WTC11 (cell line): ENCODE data around the gene KDM5B. TPM values are rescaled to one million over a fixed set of nuclear protein-coding genes. Genes with fewer than 3 reads are reported as not detected.

Experiments
- ATAC-seq: fragments of 200-7000 bp; cut with Tn5 transposase; 2 replicates; pipeline ENCODE4 v1.10.0; 2021; ENCODE audit warnings: mild to moderate bottlenecking, moderate library complexity
- CTCF ChIA-PET: fragments of 300-600 bp; sonication (Branson Sonifier 250); formaldehyde crosslinking; loops from one replicate; lab custom pipeline; 2021; ENCODE audit warnings: antibody characterized with exemption; lab: Charles Lee
- POLR2A ChIA-PET: fragments of 350-600 bp; sonication (Branson Sonifier 250); formaldehyde crosslinking; loops from one replicate; lab custom pipeline; 2021; ENCODE audit warnings: antibody characterized with exemption; lab: Charles Lee
- DNase-seq: peaks from one replicate; pipeline ENCODE4 v3.0.0; 2021; ENCODE audit warnings: low spot score
- H3K27ac Mint-ChIP-seq: 2 replicates; pipeline ENCODE4 v1.8.0; 2021; ENCODE audit warnings: mixed read lengths
- H3K27me3 Mint-ChIP-seq: 2 replicates; pipeline ENCODE4 v1.8.0; 2021; ENCODE audit warnings: low read depth, mild to moderate bottlenecking, moderate library complexity, mixed read lengths
- H3K36me3 Mint-ChIP-seq: 2 replicates; pipeline ENCODE4 v1.8.0; 2021; ENCODE audit warnings: mixed read lengths
- H3K4me1 Mint-ChIP-seq: 2 replicates; pipeline ENCODE4 v1.8.0; 2022; ENCODE audit warnings: mixed read lengths
- H3K4me3 Mint-ChIP-seq: 2 replicates; pipeline ENCODE4 v1.8.0; 2021; ENCODE audit warnings: mild to moderate bottlenecking, moderate library complexity, mixed read lengths
- H3K9me3 Mint-ChIP-seq: 2 replicates; pipeline ENCODE4 v1.8.0; 2021; ENCODE audit warnings: mixed read lengths
- AR ChIP-seq: fragments of 250-450 bp; sonication (Bioruptor Pico); IDR thresholded peaks from 2 replicates; pipeline ENCODE4 v1.9.0; 2021; ENCODE audit warnings: mild to moderate bottlenecking
- ESRRA ChIP-seq: sonication (generic); formaldehyde crosslinking; IDR thresholded peaks from 2 replicates; pipeline ENCODE4 v1.8.1; 2022; ENCODE audit warnings: mild to moderate bottlenecking, missing genetic modification reagents, borderline replicate concordance
- FOXJ3 ChIP-seq: sonication (generic); formaldehyde crosslinking; IDR thresholded peaks from 2 replicates; pipeline ENCODE4 v1.9.0; 2021; ENCODE audit warnings: missing genetic modification reagents, mild to moderate bottlenecking, borderline replicate concordance
- FOXK1 ChIP-seq: sonication (generic); formaldehyde crosslinking; IDR thresholded peaks from 2 replicates; pipeline ENCODE4 v1.8.0; 2022; ENCODE audit warnings: mild to moderate bottlenecking, moderate library complexity, missing genetic modification reagents
- GABPB1 ChIP-seq: sonication (generic); formaldehyde crosslinking; IDR thresholded peaks from 2 replicates; pipeline ENCODE4 v1.8.1; 2023; ENCODE audit warnings: mild to moderate bottlenecking, missing genetic modification reagents
- HMGA2 ChIP-seq: fragments of 250-450 bp; sonication (Bioruptor Pico); IDR thresholded peaks from 2 replicates; pipeline ENCODE4 v1.4.0; 2021; ENCODE audit warnings: mild to moderate bottlenecking, moderate library complexity
- JUN ChIP-seq: sonication (generic); formaldehyde crosslinking; IDR thresholded peaks from 2 replicates; pipeline ENCODE4 v1.8.0; 2023; ENCODE audit warnings: mild to moderate bottlenecking, missing genetic modification reagents
- NFE2L1 ChIP-seq: sonication (generic); formaldehyde crosslinking; IDR thresholded peaks from 2 replicates; pipeline ENCODE4 v1.8.1; 2023; ENCODE audit warnings: missing genetic modification reagents
- NFYB ChIP-seq: sonication (generic); formaldehyde crosslinking; conservative IDR thresholded peaks from 2 replicates; pipeline ENCODE4 v1.8.0; 2022; ENCODE audit warnings: low read depth, missing genetic modification reagents
- NR1H2 ChIP-seq: sonication (generic); formaldehyde crosslinking; IDR thresholded peaks from 2 replicates; pipeline ENCODE4 v1.9.0; 2021; ENCODE audit warnings: mild to moderate bottlenecking, moderate library complexity, missing genetic modification reagents
- NR3C1 ChIP-seq: sonication (generic); formaldehyde crosslinking; conservative IDR thresholded peaks from 2 replicates; pipeline ENCODE4 v1.8.1; 2023; ENCODE audit warnings: low read depth, mild to moderate bottlenecking, missing genetic modification reagents
- RELA ChIP-seq: sonication (generic); formaldehyde crosslinking; IDR thresholded peaks from 2 replicates; pipeline ENCODE4 v1.8.1; 2022; ENCODE audit warnings: missing genetic modification reagents, mild to moderate bottlenecking, borderline replicate concordance
- RORB ChIP-seq: fragments of 250-450 bp; sonication (Bioruptor Pico); IDR thresholded peaks from 2 replicates; pipeline ENCODE4 v1.9.0; 2021; ENCODE audit warnings: mild to moderate bottlenecking
- ZNF138 ChIP-seq: sonication (generic); formaldehyde crosslinking; conservative IDR thresholded peaks from 2 replicates; pipeline ENCODE4 v1.8.1; 2022; ENCODE audit warnings: mild to moderate bottlenecking, moderate library complexity, missing genetic modification reagents
- ZNF232 ChIP-seq: sonication (generic); formaldehyde crosslinking; IDR thresholded peaks from 2 replicates; pipeline ENCODE4 v1.8.0; 2022; ENCODE audit warnings: mild to moderate bottlenecking, missing genetic modification reagents
- total RNA-seq: library from RNA; stranded (reverse); gene quantifications from 3 replicates; pipeline ENCODE4 v1.2.3, GENCODE V29; 2021
- TF ChIP-seq, protein P1 (sequence below): sonication (generic); formaldehyde crosslinking; IDR thresholded peaks from 2 replicates; pipeline ENCODE4 v1.8.1; 2022; ENCODE audit warnings: mild to moderate bottlenecking, moderate library complexity, missing genetic modification reagents
- TF ChIP-seq, protein P2 (sequence below): fragments of 250-450 bp; sonication (Bioruptor Pico); IDR thresholded peaks from 2 replicates; pipeline ENCODE4 v2.1.2; 2022; ENCODE audit warnings: mild to moderate bottlenecking, moderate library complexity
- TF ChIP-seq, protein P3 (sequence below): sonication (generic); formaldehyde crosslinking; IDR thresholded peaks from 2 replicates; pipeline ENCODE4 v1.8.0; 2023; ENCODE audit warnings: missing genetic modification reagents, mild to moderate bottlenecking, borderline replicate concordance
- TF ChIP-seq, protein P4 (sequence below): sonication (generic); formaldehyde crosslinking; IDR thresholded peaks from 2 replicates; pipeline ENCODE4 v1.8.1; 2022; ENCODE audit warnings: mild to moderate bottlenecking, missing genetic modification reagents, moderate library complexity, borderline replicate concordance
- TF ChIP-seq, protein P5 (sequence below): sonication (generic); formaldehyde crosslinking; IDR thresholded peaks from 2 replicates; pipeline ENCODE4 v1.8.1; 2023; ENCODE audit warnings: mild to moderate bottlenecking, missing genetic modification reagents, moderate library complexity

Gene KDM5B
- total RNA-seq, 1 experiment from 2014 or later: 222 TPM

DNA sequence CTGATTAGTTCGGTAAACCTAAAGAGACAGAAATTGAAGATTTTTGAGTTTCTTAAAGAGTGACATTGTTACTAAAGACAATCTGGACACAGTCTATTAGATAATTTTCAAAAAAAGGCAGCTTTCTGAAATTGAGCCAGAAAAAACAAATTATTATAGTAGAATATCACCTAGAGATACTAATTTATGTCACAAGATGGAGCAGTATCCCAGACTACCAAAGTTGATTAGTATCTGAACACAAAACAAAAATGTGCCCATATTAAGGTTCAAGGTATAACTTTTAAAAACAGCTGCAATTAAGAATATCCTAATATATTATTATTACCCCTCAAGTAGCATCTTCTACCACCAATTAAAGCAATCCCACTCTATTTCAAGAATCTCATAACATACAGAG lies 57.5 kb downstream of the KDM5B start:
- POLR2A ChIA-PET: no interaction called here
- DNase-seq (no peak), ATAC-seq (no peak)
- no peak for TF ChIP-seq RELA (CRISPR knock-in tag)
- H3K27ac Mint-ChIP-seq: no peak overlapping the region
- CTCF ChIA-PET: no interaction called here
- H3K9me3 Mint-ChIP-seq: no peaks in the 10 kb centered on the region
- no peak overlapping the region for H3K4me3 Mint-ChIP-seq
- H3K4me1 Mint-ChIP-seq: no peaks in the 10 kb centered on the region
- H3K36me3 Mint-ChIP-seq: peaks cover 92% of the 10 kb centered on the region
- H3K27me3 Mint-ChIP-seq: no peaks in the 10 kb centered on the region

DNA sequence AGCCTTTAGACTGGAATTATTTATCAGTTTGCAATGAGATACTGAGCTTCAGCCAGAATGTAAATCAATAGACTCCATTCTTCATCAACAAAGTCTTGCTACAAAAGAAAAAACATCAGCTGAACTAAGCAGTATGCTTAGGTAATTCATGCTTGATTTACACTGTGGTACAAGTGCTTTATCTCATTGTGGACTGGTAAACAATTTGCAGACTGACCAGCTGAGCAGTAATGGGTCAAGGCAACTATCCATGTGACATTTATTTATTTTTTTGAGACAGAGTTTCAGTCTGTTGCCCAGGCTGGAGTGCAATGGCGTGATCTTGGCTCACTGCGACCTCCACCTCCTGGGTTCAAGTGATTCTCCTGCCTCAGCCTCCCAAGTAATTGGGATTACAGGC lies 58.2 kb downstream of the KDM5B start:
- Mint-ChIP-seq H3K9me3 (peaks cover 1% of the 10 kb centered on the region), H3K4me1 (no peaks in the 10 kb centered on the region), H3K36me3 (peaks cover 92% of the 10 kb centered on the region), H3K4me3 (no peak overlapping the region), H3K27ac (no peak overlapping the region), H3K27me3 (no peaks in the 10 kb centered on the region)
- ATAC-seq (no peak), DNase-seq (no peak)
- CTCF ChIA-PET: no interaction called here
- TF ChIP-seq NFYB (CRISPR knock-in tag): no peak
- TF ChIP-seq, protein P1, sequence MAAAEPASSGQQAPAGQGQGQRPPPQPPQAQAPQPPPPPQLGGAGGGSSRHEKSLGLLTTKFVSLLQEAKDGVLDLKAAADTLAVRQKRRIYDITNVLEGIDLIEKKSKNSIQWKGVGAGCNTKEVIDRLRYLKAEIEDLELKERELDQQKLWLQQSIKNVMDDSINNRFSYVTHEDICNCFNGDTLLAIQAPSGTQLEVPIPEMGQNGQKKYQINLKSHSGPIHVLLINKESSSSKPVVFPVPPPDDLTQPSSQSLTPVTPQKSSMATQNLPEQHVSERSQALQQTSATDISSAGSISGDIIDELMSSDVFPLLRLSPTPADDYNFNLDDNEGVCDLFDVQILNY (CRISPR knock-in tag): no peak
- TF ChIP-seq FOXJ3 (CRISPR knock-in tag): no peak
- POLR2A ChIA-PET: no interaction called here

GRCh38 chr1:202745323-202745888 lies 62.8 kb downstream of the KDM5B start:
- Mint-ChIP-seq H3K36me3 (peaks cover 94% of the 10 kb centered on the region), H3K27me3 (no peaks in the 10 kb centered on the region), H3K9me3 (peaks cover 5% of the 10 kb centered on the region), H3K27ac (no peak overlapping the region), H3K4me3 (no peak overlapping the region), H3K4me1 (no peaks in the 10 kb centered on the region)
- POLR2A ChIA-PET: no interaction called here
- DNase-seq (no peak), ATAC-seq (no peak)
- CTCF ChIA-PET: no interaction called here
- TF ChIP-seq, protein P2, sequence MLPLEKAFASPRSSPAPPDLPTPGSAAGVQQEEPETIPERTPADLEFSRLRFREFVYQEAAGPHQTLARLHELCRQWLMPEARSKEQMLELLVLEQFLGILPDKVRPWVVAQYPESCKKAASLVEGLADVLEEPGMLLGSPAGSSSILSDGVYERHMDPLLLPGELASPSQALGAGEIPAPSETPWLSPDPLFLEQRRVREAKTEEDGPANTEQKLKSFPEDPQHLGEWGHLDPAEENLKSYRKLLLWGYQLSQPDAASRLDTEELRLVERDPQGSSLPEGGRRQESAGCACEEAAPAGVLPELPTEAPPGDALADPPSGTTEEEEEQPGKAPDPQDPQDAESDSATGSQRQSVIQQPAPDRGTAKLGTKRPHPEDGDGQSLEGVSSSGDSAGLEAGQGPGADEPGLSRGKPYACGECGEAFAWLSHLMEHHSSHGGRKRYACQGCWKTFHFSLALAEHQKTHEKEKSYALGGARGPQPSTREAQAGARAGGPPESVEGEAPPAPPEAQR (CRISPR knock-in tag): no peak
- TF ChIP-seq ZNF138 (CRISPR knock-in tag): no peak
- no peak for TF ChIP-seq NR3C1 (CRISPR knock-in tag)
- TF ChIP-seq NFE2L1: no peak
- no peak for TF ChIP-seq JUN (CRISPR knock-in tag)
- TF ChIP-seq, protein P3, sequence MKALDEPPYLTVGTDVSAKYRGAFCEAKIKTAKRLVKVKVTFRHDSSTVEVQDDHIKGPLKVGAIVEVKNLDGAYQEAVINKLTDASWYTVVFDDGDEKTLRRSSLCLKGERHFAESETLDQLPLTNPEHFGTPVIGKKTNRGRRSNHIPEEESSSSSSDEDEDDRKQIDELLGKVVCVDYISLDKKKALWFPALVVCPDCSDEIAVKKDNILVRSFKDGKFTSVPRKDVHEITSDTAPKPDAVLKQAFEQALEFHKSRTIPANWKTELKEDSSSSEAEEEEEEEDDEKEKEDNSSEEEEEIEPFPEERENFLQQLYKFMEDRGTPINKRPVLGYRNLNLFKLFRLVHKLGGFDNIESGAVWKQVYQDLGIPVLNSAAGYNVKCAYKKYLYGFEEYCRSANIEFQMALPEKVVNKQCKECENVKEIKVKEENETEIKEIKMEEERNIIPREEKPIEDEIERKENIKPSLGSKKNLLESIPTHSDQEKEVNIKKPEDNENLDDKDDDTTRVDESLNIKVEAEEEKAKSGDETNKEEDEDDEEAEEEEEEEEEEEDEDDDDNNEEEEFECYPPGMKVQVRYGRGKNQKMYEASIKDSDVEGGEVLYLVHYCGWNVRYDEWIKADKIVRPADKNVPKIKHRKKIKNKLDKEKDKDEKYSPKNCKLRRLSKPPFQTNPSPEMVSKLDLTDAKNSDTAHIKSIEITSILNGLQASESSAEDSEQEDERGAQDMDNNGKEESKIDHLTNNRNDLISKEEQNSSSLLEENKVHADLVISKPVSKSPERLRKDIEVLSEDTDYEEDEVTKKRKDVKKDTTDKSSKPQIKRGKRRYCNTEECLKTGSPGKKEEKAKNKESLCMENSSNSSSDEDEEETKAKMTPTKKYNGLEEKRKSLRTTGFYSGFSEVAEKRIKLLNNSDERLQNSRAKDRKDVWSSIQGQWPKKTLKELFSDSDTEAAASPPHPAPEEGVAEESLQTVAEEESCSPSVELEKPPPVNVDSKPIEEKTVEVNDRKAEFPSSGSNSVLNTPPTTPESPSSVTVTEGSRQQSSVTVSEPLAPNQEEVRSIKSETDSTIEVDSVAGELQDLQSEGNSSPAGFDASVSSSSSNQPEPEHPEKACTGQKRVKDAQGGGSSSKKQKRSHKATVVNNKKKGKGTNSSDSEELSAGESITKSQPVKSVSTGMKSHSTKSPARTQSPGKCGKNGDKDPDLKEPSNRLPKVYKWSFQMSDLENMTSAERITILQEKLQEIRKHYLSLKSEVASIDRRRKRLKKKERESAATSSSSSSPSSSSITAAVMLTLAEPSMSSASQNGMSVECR: no peak
- TF ChIP-seq ZNF232: no peak
- TF ChIP-seq NR1H2 (CRISPR knock-in tag): no peak
- TF ChIP-seq, protein P4, sequence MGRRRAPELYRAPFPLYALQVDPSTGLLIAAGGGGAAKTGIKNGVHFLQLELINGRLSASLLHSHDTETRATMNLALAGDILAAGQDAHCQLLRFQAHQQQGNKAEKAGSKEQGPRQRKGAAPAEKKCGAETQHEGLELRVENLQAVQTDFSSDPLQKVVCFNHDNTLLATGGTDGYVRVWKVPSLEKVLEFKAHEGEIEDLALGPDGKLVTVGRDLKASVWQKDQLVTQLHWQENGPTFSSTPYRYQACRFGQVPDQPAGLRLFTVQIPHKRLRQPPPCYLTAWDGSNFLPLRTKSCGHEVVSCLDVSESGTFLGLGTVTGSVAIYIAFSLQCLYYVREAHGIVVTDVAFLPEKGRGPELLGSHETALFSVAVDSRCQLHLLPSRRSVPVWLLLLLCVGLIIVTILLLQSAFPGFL (CRISPR knock-in tag): no peak
- no peak for TF ChIP-seq FOXK1 (CRISPR knock-in tag)
- TF ChIP-seq, protein P5, sequence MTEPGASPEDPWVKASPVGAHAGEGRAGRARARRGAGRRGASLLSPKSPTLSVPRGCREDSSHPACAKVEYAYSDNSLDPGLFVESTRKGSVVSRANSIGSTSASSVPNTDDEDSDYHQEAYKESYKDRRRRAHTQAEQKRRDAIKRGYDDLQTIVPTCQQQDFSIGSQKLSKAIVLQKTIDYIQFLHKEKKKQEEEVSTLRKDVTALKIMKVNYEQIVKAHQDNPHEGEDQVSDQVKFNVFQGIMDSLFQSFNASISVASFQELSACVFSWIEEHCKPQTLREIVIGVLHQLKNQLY (CRISPR knock-in tag): no peak
- no peak for TF ChIP-seq AR
- no peak for TF ChIP-seq ESRRA (CRISPR knock-in tag)
- TF ChIP-seq, protein P1 (CRISPR knock-in tag): no peak
- no peak for TF ChIP-seq GABPB1
- no peak for TF ChIP-seq HMGA2
- TF ChIP-seq RORB (CRISPR knock-in tag): no peak
